ENCODE measurements around the gene ZRSR2.

Gene ZRSR2

DNA sequence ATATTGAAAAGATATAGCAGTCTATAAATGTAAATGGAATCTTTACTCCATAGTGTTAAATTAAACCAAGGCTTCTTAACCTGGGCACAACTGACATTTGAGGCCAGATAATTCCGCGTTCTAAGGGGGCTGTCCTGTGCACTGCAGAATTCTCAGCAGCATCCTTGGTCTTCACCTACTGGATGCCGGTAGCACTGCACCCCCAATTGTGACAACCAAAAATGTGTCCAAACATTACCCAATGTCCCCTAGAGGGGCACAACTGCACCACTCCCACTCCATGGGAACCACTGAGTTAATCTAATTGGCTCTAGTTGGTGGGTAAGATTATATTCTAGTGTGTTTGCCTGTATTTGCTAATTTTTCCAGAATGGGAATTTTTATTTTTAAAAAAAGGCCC, 47.7 kb downstream of the ZRSR2 start:
- intact Hi-C loops (cut with DNase I) = no loop called here

GRCh38 chrX:15841853-15842516, 51.7 kb downstream of the ZRSR2 start:
- intact Hi-C loops (cut with DNase I) = no loop called here
- no peak for DNase-seq

More for the DNA sequence above, 47.7 kb downstream of the ZRSR2 start:
- no peak for DNase-seq

GRCh38 chrX:15843960-15844359, 53.7 kb downstream of the ZRSR2 start:
- DNase-seq = no peak
- intact Hi-C loops (cut with DNase I) = no loop called here

DNA sequence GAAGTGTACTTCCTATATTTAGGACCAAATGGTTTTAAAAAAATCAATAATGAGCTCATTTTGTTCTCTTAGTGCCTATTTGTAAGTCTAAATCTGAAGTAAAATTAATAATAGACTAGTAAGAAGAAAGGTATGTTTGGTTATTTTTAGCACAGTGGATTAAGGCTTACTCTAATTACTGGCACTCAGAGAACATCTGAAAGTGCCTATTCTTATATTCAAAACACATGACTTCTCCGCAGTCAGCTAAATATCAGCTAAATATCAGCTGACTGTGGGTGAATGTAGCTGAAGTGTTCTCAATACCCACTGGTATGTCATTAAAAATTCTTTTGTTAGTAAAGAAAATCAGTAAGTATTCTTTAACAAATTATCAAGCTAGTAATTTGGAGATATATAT, 58.3 kb downstream of the ZRSR2 start:
- DNase-seq = no peak

GRCh38 chrX:15849555-15849954, 59.3 kb downstream of the ZRSR2 start:
- intact Hi-C loops (cut with DNase I) = no loop called here
- DNase-seq = peak in 4 of 42 donors; percentile 4 to 43 (median 22)

More for the DNA sequence above, 58.3 kb downstream of the ZRSR2 start:
- intact Hi-C loops (cut with DNase I) = no loop called here

- intact Hi-C loops (cut with DNase I) = loop anchor here (5.0 to 10.0 kb wide), 2 partner anchors 59 to 176 kb away; partner anchors contain the start of gene ZRSR2
- peak in 4 of 42 donors; percentile 1 to 42 (median 20) for DNase-seq
These were observed 63.3 kb downstream of the ZRSR2 start for GRCh38 chrX:15853586-15854079.

GRCh38 chrX:15854080-15854655, 63.9 kb downstream of the ZRSR2 start:
- peak; percentile 18 to 81 (median 66) for DNase-seq
- intact Hi-C loops (cut with DNase I) = loop anchor here (5.0 to 10.0 kb wide), 2 partner anchors 59 to 177 kb away; partner anchors contain the start of gene ZRSR2

GRCh38 chrX:15854712-15855567, 64.7 kb downstream of the ZRSR2 start, which contains the start of gene AP1S2:
TSS of gene AP1S2 (minus strand) at chrX:15854813. CDS start at chrX:15852524, 2,289 bp downstream.
- DNase-seq = peak; percentile 75 to 99 (median 96)
- intact Hi-C loops (cut with DNase I) = loop anchor here (5.0 to 10.0 kb wide), 2 partner anchors 60 to 178 kb away; partner anchors contain the start of gene ZRSR2

DNA sequence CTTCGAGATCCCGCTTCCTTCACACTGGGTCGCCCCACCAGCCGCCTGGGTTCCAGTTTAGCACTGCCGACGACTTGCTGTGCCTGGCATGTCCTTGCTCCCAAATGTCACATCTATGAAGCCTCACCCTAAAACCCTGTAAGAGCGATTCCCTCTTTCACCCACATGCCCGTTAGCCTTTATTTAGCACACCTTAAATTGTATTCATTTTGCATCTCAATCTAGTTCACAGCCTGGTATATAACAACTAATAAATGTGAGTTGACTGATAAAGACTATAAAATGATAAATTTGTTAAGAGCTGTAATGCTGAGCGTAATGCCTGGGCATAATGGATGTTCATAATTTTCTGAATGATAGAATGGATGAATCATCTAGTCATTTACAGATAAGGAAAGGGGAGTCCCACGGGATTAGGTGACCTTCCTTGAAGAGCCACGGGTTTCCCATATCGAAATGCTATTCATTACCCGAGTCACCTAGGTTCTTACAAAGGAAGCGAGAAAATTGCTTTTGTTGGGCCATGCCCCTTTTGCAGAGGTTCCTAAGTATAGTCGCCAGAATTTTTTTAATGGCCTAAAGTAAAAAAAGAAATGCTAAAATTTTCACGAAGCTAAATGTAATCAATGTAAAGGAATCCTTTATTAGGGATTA, 65.4 kb downstream of the ZRSR2 start:
- intact Hi-C loops (cut with DNase I) = loop anchor here (10.0 kb wide), 1 partner anchor 61 kb away; the partner anchor contains the start of gene ZRSR2
- DNase-seq = no peak

GRCh38 chrX:15856222-15856587, 65.9 kb downstream of the ZRSR2 start:
- no peak for DNase-seq
- intact Hi-C loops (cut with DNase I) = loop anchor here (10.0 kb wide), 1 partner anchor 61 kb away; the partner anchor contains the start of gene ZRSR2

DNA sequence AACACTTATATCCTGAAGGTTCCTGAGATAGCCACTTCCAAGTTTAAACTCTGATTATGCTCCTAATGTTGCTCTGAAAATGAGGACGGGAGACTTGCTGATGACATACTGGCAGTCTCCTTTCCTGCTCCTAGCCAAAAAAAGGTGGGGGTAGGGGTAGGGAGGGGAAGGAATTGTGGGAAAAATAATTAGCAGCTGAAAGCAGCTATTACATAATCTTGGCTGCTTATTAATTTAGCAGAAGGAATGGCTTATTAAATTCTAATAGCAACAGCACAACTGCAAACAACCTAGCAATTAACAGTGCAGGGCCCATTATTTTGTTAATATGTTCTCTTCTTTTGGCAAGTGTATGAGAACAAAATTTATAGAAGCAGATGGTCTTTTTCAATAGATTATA, 66.4 kb downstream of the ZRSR2 start:
- DNase-seq = no peak
- intact Hi-C loops (cut with DNase I) = loop anchor here (10.0 kb wide), 1 partner anchor 62 kb away; the partner anchor contains the start of gene ZRSR2

DNA sequence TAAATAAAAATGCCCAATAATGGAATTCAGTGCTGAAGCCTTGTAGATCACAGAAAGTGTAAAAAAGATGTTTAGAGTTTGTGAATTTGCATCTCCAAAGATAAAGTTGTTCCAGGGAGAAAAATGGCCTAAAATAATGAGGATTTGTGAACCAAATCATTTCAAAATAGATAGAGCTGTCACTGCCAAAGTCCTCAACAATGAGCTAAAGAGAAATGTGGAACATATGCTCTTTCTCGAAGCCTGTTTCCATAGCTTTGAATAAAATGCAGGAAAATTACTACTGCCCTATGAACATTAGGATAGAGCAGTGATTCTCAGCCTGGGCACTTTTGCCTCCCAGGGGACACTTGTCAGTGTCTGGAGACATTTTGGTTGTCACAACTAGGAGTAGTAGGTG, 67.8 kb downstream of the ZRSR2 start:
- no peak for DNase-seq
- intact Hi-C loops (cut with DNase I) = loop anchor here (10.0 kb wide), 1 partner anchor 63 kb away; the partner anchor contains the start of gene ZRSR2

DNA sequence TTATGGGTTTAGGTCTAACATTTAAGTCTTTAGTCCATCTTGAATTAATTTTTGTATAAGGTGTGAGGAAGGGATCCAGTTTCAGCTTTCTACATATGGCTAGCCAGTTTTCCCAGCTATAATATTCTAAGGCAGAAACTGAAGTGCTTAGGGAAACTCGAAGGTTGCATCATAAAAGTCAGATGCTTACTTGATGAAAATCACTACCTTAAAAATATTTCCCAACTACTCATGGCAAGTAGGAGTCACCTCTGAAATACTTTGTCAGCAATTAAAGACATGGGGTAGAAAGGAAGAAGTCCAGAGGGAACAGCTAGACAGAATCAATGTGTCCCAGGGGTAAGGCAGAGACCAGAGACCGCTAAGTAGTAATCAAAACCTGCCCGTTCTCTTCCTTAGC, 70.6 kb downstream of the ZRSR2 start:
- intact Hi-C loops (cut with DNase I) = no loop called here
- DNase-seq = no peak

GRCh38 chrX:15864023-15864422, 73.7 kb downstream of the ZRSR2 start:
- intact Hi-C loops (cut with DNase I) = no loop called here

GRCh38 chrX:15864629-15865028, 74.3 kb downstream of the ZRSR2 start:
- intact Hi-C loops (cut with DNase I) = no loop called here
- DNase-seq = no peak

More at GRCh38 chrX:15864023-15864422, 73.7 kb downstream of the ZRSR2 start:
- DNase-seq = no peak

DNA sequence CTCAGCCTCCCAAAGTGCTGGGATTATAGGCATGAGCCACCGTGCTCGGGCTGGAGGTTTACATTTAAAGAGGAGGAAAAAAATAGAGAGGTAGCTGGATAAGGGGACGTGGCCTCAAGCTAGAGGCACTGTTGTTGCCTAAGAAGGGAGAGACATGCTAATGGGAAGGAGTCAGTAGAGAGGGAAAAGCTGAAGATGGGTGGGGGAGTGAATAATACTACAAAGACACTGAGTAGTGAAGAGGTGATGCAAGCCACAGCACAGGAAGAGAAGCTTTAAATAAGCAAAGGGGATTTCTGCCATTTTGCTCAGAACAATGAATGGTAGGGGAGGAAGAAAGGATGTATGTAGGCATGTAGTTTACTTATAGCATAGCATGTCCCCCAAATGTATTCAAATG, 75.9 kb downstream of the ZRSR2 start:
- no peak for DNase-seq
- intact Hi-C loops (cut with DNase I) = no loop called here

DNA sequence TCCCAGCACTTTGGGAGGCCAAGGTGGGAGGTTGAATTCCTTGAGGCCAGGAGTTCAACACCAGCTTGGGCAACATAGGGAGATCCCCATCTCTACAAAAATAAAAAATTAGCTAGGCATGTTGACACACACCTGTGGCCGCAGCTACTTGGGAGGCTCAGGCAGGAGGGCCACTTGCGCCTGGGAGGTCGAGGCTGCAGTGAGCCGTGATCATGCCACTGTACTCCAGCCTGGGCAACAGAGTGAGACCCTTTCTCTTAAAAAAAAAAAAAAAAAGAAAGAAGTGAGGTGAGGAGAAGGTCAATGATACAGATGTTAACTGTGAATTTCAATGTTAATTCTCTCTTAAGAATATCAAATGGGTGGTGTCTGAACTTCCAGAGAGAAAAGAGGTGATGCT, 79.4 kb downstream of the ZRSR2 start:
- intact Hi-C loops (cut with DNase I) = no loop called here
- no peak for DNase-seq

DNA sequence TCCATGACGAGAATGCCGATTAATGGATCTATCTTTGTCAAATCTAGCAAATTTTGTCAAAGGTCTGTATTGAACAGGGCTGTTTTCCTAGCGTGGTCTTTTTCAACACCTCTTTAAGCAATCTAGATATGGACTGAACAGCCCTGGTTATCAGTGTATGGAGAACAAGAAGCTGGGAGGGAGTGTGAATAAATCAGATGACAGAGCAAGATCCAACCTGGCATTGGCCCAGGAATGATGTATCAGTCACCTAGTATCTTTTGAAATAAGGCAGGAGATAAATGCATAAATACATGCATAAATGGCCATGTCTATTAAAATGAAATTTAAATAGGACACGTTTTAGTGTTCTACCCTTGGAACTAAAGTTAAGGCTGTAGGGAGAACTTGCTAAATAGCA, 80.0 kb downstream of the ZRSR2 start:
- intact Hi-C loops (cut with DNase I) = no loop called here

More for the DNA sequence above, 80.0 kb downstream of the ZRSR2 start:
- no peak for DNase-seq
